GM21576 (cell line): ENCODE data around the gene AP3D1.
"Not testable (repeated sequence)": the region's sequence is repeated elsewhere in the genome, so short reads cannot be mapped to it uniquely, and the experiment has no call there.

ENCODE experiments used
- ATAC-seq: cut with Tn5 transposase; IDR thresholded peaks from one replicate; pipeline ENCODE4 v1.9.1; 2021; ENCODE audit warnings: mild to moderate bottlenecking, moderate library complexity; ENCODE audit not compliant: unreplicated experiment

AP3D1 gene

GRCh38 chr19:2151339-2152229, at the start of gene AP3D1:
AP3D1 (minus strand) TSS chr19:2151566; CDS start chr19:2151334, 232 bp downstream.
- ATAC-seq: peak; percentile 84

- not testable (repeated sequence) for ATAC-seq
These were observed 49.4 kb upstream of the AP3D1 start for GRCh38 chr19:2200624-2201294.

DNA sequence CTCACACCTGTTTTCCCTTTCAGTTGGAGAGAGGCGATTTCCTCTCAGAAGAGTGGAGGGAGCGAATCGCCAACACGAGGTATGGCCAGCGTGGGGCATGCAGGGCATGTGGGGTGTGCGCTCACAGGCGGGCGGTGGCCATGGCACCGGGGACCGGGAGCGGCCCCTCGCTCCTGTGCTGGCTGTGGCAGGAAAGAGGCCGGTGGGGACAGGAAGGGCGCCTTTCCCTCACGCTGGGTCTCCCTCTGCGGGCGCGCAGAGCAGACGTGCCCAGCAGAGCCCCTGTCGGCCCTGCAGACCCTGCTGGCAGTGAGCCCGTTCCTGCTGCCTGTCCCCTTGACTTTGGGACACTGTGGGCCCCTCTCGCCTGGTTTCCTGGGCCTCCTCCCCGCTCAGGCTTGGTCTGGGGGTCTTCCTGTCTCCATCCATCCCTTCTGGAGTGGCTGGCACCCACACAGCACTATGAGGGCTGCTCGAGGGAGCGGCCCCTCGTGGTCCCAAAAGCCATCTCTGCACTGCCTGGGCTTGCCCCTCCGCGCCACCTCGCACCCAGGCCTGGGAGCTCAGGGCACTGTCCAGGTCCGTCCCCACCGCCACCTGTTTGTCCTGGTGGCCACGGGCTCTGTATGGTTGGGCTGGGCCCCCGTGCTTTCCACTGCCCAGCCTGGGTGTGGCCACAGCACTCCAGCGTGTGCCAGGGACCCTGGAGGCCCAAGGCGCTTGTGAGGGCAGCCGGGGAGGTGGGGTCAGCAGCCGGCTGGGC, 48.7 kb upstream of the AP3D1 start:
- ATAC-seq: no peak

GRCh38 chr19:2199215-2199614, 47.8 kb upstream of the AP3D1 start:
- no peak for ATAC-seq

GRCh38 chr19:2198317-2198716, 47.0 kb upstream of the AP3D1 start:
- no peak for ATAC-seq

DNA sequence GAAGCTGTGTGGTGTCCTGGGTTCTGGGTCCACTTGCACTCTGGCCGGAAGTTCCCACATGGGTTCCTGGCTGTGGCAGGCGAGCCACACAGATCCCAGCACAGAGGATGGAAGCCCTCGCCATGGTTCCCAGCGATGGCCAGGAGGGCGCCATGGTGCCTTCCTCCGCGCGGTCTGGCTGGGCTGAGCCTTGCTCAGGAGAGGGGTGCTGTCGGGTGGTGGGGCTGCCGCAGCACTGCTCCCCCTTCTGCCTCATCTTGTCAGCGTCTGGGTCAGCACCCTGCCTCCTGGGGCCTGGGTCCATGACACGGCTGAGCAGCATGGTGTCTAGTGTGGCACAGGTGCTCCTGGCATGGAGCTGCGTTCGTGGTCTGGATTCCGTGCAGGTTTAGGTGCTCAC, 45.9 kb upstream of the AP3D1 start:
- ATAC-seq: no peak

DNA sequence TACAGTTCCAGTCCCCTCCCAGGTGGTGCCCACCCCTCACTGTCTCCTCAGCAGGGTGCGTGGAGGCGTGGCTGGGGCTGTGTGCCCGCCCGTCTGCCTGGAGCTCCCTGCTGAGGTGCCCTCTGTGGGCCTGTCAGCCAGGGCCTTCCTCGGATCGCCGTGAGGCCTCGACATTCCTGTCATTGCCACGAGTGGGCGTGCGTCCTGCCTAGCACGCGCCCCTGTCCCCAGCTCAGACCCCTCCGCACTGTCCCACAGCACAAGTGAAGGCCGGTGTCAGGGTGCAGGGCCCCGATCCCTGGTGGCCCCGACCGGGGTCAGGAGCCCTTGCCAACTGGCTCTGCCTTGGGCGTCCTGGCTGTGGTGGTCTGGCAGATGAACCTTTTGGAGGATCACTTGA, 44.5 kb upstream of the AP3D1 start:
- ATAC-seq: no peak

- no peak for ATAC-seq
These were observed 44.0 kb upstream of the AP3D1 start for GRCh38 chr19:2195361-2195760.

DNA sequence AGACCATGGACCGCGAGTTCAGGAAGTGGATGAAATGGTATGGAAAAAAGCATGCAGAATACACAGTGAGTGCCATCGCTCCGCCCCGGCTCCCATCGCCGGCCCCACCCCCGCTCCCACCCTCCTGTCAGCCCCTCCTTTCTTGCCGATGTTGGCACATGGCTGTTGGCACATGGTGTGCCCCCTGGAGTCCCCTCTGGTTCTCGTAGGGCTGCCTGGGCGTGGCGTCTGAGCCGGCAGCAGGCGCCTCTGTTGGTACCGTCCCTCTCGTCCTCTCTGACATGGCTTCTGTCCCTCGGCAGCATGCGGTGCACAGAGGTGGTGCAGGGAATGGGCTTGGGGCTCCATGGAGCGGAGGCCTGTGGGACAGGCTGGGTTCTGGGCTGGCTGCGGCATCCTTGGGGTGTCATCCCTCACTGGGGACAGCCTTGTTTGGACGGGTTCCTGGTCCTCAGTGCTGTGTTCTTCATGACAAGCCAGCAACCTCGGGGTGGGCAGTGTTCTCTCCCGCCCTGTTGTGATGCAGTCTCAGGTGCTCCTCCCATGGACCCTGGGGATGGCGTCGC, 43.2 kb upstream of the AP3D1 start:
- ATAC-seq: no peak

GRCh38 chr19:2193807-2194206, 42.4 kb upstream of the AP3D1 start:
- ATAC-seq: no peak

DNA sequence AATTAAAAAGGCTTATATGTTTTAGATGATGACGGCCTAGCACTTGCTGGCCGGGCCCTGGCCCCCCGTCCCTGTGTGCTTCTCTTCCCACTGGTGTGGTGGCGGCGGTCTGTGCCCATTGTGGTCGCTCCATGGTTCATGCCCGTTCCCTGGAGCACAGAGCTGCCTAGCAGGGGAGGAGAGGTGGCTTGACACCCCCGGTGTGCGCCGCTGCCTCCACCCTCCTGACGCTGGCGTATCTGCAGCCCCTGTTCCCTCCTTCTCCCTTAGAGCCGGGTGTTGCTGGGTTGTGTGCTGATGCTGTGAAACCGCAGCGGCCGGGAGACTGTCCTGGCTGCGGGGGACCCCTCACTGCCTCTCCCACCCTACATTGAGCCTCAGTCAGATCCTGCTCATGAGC, 41.5 kb upstream of the AP3D1 start:
- no peak for ATAC-seq

GRCh38 chr19:2191456-2192310, 40.3 kb upstream of the AP3D1 start:
- no peak for ATAC-seq

GRCh38 chr19:2190848-2191455, 39.6 kb upstream of the AP3D1 start:
- no peak for ATAC-seq

DNA sequence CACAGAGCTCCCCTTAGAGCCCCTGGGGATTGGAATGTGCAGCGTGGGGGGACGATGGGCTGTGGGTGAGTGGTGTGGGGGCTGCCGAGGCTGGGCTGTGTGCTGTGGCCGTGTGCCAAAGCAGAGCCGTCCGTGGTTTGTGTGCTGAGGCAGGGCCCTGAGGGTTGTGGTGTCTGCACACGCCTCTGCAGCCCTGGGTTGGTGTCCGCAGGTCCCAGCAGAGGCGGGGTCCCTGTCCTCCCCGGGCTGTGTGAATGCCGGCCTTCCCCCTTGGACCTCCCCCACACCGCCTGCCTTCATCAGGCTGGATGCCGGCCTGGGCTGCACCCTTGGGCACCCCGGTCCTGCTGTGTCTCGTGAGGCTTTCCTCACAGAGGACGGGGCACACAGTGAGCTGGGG, 38.5 kb upstream of the AP3D1 start:
- ATAC-seq: no peak

GRCh38 chr19:2188708-2189385, 37.5 kb upstream of the AP3D1 start:
- ATAC-seq: no peak

DNA sequence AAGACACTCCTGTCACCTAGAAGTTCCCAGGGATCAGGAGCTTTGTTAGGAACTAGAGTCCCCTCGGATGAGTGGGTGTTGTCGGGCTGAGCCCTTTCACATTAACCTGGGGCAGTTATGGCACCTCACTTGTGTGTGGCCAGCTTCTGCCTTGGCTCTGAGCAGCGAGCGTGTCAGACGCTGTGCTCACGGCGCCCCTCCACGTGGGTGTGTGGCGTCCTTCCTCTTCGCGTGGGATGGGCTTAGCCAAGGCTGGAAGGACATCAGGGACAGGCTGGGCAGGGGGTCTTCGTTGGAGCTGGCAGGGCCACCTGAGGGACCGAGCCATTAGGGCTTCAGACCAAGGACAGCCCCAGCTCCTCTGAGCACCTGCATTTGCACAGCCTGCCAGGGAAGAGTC, 35.8 kb upstream of the AP3D1 start:
- no peak for ATAC-seq

- no peak for ATAC-seq
These were observed 34.9 kb upstream of the AP3D1 start for GRCh38 chr19:2186071-2186846.

GRCh38 chr19:2185734-2186070, 34.3 kb upstream of the AP3D1 start:
- ATAC-seq: no peak
